NOMO-1 (cell line): ENCODE results near the gene ERVK3-1.
"Not testable (repeated sequence)": the region's sequence is repeated elsewhere in the genome, so short reads cannot be mapped to it uniquely, and the experiment has no call there.

Experiments
- DNase-seq, 2 experiments: peaks; one replicate each; lab custom pipeline; 2025; ENCODE audit not compliant: unreplicated experiment in 2 of 2; lab: John Stamatoyannopoulos, UW

The ERVK3-1 gene, protein sequence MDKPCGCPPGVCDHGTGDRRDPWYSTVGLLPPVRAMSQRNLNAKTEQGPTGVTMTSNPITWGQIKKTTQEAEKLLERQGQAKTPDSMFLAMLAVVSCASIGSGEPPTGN

DNA sequence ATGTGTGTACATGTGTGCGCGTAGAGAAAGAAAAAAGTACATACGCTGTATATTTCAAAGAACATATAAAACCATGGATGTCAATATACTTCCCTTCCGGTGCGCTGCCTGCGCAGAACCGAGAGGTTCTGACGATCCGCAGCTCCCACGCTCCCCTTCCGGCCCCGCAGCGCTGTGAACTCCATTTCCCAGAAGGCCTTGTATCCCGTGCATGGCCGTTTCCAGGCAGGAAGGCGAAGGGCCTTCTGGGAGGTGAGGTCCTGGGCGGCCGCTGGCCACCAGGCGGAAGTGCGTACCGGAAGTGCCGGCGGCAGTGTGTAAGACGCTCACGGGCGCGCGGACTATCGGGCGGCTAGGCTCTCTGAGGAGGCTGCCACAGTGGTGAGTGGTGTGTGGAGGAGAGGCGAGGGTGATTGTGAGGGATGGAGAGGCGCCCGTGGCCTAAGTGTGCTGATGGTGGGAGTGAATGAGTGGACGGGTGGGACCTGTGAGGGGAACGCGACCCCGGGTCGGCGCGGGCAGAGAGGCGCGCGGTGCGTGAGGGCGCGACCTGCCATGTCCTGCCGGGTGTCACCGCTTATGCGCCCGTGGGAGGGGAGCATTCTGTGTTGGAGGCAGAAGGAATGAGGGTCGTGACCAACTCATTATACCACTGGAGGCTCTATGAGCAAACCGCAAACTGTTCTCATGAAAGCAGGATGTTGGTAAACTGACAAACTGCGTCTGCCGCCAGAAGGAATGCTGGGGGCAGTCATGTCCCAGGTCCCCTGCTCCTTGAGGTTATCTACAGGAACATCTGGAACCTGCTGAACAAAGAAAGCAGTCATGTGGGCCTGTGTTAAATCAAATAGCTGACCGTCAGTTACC, at the start of gene ERVK3-1:
Gene ERVK3-1 (plus strand): TSS at position 313 of the 867 bp plus-strand sequence. CDS start 6,792 bp downstream, outside the sequence.
- DNase-seq: peak; percentile 98

DNA sequence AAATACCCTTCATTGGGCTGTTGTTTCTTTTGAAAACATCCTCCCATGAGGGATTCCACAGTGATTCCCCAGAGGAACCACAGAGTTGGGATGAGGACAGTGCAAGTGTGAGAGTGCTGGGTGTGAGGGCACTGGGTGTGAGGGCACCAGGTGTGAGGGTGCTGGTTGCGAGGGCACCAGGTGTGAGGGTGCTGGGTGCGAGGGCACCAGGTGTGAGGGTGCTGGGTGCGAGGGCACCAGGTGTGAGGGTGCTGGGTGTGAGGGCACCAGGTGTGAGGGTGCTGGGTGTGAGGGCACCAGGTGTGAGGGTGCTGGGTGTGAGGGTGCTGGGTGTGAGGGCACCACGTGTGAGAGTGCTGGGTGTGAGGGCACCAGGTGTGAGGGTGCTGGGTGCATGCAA, 46.9 kb upstream of the ERVK3-1 start:
- DNase-seq: not testable (repeated sequence)

DNA sequence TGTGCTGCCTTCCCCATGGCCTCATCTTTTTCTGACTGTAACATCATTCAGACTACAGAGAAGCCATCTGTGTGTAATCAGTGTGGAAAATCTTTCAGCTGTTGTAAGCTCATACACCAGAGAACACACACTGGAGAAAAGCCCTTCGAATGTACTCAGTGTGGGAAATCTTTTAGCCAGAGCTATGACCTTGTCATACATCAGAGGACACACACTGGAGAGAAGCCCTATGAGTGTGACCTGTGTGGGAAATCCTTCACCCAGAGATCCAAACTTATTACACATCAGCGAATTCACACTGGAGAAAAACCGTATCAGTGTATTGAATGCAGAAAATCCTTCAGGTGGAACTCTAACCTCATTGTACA, 43.6 kb upstream of the ERVK3-1 start:
- DNase-seq: no peak

DNA sequence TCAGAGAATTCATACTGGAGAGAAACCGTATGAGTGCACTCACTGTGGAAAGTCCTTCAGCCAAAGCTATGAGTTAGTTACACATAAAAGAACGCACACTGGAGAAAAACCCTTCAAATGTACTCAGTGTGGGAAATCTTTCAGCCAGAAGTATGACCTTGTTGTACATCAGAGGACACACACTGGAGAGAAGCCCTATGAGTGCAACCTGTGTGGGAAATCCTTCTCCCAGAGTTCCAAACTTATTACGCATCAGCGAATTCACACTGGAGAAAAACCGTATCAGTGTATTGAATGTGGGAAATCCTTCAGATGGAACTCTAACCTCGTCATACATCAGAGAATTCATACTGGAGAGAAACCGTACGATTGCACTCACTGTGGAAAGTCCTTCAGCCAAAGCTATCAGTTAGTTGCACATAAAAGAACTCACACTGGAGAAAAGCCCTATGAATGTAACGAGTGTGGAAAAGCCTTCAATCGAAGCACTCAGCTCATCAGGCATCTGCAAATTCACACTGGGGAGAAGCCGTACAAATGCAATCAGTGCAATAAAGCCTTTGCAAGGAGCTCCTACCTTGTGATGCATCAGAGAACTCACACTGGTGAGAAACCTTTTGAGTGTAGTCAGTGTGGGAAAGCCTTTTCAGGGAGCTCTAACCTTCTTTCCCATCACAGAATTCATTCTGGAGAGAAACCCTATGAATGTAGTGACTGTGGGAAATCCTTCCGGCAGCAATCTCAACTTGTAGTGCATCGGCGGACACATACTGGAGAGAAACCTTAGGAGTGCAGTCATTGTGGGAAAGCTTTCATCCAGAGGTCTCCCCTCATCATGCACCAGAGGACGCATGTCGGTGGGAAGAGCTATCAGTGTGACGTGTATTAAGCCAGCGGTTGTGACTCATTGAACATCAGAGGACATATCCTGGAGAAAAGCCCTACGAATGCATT, 42.9 kb upstream of the ERVK3-1 start:
- DNase-seq: no peak

DNA sequence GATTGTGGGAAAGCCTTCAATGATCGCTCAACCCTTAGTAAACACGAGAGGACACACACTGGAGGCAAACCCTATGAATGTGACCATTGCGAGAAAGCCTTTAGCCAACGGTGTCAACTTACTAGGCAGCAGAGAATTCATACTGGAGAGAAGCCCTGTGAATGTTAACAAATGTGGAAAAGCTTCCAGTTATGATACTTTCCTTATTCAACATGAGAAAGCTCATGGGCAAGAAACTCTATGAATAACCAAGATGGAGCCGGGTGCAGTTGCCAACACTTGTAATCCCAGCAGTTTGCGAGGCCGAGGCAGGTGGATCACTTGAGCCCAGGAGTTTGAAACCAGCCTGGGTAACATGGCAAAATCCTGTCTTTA, 42.3 kb upstream of the ERVK3-1 start:
- DNase-seq: no peak

DNA sequence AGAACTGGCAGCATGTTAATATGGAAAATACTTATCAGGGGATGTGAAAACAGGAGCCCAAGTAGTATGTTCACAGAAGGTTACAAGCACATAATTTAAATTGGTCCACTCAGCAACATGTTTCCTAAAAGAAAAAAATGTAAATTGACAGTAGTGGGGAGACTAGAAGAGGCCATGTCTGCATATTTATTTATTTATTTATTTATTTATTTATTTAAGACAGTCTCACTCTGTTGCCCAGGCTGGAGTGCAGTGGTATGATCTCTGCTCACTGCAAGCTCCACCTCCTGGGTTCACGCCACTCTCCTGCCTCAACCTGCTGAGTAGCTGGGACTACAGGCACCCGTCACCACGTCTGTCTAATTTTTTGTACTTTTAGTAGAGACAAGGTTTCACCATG, 40.1 kb upstream of the ERVK3-1 start:
- DNase-seq: no peak

DNA sequence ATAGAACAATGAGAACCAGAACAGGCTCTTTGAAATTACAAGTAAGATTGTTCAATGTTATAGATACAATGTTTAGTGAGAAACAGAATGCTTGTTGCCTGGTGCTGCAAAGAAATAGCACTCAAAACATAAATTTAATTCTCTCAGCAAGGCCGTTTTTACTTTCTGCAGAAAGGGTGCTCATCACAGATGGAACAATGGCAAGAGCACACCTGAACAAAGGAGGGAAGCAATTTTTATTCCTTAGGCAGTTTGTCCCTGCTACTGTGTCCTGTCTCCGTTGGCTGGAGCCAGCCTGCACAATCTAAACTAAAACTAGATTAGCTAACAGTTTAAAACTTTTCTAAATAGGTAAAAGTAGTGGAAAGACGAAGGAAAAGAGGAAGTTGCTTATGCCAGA, 36.8 kb upstream of the ERVK3-1 start:
- DNase-seq: no peak

DNA sequence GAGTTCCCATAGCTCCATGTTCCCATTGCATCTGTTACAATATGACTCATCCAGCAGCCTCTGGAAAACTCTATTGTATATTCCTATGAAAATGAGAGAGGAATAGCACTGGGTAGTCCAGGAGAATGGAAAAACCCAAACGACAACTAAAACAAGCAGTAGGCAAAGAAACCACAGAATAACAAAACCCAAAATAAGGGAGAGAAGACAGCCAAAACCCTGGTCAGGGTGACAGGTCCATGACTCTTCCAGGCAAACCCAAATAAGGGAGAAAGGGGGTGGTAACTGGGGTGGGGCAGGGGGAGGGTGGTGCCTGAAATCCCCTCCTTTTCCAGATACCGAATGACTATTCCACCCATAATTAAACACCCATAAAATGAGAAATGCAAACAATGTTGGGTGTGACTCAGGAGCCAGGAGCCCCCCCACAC, 30.4 kb upstream of the ERVK3-1 start:
- DNase-seq: no peak

DNA sequence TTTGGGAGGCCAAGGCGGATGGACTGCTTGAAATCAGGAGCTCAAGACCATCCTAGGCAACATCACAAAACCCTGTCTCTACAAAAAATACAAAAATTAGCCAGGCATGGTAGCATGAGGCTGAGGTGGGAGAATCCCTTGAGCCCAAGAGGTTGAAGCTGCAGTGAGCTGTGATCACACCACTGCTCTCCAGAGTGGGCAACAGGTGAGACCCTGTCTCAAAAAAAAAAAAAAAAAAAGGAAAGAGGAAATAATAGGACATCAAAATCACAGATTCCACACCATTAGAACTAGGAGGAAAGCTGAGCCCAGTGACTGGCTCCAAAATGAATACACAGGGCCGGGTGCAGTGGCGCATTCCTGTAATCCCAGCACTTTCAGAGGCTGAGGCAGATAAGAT, 29.6 kb upstream of the ERVK3-1 start:
- DNase-seq: no peak

DNA sequence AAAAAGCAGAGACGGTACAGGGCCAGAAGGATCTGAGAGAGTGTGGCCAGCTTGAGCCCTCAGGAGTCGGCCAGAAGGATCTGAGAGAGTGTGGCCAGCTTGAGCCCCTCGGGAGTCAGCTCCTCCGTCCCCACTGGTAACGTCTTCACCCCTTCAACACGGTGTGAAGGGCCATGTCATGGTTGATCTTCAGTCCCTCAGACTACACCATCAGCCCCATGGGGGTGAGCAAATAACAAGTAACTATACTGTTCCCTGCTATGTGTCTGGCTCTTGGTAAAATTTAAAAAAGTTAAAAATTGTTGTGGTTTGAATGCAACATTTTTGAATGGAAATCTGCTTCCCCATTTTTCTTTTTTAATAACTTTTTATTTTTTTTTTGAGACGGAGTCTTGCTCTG, 28.0 kb upstream of the ERVK3-1 start:
- DNase-seq: no peak

DNA sequence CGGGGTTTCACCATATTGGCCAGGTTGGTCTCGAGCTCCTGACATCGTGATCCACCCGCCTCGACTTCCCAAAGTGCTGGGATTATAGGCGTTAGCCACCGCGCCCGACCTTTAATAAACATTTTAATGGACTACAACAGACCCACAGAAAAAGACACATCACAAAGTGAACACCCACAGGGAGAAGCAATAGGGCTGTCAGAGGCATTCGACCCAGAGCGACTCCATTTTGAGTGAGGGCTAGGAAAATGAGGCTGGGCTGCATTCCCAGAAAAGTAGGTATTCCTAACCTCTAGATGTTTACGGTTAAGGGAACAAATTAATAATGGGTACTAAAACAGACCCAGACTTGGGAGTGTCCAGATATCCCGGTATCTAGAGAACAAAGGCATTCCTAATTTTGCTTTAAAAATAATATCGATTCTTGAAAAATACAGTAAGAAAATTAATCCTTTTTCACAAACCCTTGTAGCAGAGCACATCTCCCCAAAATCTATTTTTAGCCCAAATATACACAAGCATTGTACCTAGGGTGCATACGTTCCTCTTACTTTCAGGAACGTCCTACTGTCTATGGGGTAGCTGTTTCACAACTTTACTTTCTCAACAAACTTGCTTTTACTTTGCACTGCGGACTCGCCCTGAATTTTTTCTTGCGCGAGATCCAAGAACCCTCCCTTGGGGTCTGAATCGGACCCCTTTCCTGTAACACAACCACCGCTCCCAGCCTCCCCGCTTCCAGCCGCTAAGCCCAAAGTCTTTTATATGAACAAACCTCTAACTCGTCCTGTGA, 27.2 kb upstream of the ERVK3-1 start:
- DNase-seq: peak; percentile 42 to 59

DNA sequence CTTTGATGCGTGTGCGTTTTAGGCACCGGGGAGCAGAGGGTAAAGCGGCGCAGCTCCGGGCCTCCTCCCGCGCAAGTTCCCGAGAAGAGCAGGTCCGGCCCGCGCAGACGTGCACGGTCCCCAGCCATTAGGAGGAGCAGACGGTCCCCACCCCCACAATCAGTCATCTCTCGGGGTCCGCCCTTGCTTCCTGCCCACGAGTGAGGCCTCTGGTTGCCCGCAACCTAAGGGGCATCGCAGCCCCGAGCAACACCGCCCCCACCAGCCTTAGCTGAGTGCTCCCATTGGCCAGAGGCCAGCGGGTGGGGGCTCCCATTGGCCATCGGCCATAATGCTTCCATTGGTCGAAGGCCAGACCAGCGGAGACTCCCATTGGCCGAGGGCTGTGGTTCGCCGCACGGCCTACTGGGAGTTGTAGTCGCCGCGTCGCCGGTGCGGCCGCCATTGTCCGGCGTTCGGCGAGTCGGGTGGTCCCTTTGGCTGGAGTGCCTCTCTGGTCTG, 26.6 kb upstream of the ERVK3-1 start, which contains the start of gene ZNF8:
Gene ZNF8 (plus strand): TSS at position 415 of the 501 bp plus-strand sequence. CDS start 127 bp downstream, outside the sequence.
- peak; percentile 98 to 99 for DNase-seq

DNA sequence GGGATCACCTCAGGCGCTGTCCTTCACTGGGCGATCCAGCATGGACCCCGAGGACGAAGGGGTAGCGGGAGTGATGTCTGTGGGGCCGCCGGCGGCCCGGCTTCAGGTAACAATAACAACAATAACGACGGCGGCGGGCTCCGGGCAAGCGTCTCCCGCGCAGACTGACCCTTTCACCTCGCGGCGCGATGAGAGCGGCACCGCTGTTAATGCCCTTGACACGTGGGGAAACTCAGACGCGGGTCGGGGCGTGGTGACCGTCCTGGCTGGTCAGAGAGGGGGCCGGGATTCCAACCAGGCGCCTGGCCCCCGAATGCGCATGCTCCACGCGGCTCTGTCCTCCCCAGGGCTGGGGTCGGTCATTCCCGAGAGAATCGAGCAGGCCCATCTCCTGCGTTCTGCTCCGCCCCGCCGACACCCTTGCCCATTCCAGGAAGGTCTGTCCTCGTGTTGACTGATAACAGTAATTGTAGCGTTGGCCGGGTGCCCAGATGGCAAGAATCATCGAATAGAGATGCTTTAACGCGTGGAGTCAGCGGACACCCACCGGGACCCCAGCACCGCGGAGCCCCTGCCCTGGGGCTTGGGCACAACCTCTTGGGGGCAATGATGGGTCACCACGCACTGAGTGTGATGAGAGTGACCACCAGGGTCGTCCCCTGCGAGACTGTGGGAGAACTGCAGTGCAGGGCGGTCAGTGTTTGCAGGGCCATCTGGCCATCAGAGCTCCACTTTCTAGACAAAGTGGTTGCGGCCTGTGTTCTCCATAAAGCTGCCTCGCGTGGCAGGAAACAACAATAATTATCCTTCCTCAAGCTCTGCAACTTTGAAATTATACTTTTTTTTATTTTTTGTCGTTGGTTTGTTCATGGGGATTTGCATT, 25.9 kb upstream of the ERVK3-1 start:
- peak in 1 of 2 experiments; percentile 42 for DNase-seq

DNA sequence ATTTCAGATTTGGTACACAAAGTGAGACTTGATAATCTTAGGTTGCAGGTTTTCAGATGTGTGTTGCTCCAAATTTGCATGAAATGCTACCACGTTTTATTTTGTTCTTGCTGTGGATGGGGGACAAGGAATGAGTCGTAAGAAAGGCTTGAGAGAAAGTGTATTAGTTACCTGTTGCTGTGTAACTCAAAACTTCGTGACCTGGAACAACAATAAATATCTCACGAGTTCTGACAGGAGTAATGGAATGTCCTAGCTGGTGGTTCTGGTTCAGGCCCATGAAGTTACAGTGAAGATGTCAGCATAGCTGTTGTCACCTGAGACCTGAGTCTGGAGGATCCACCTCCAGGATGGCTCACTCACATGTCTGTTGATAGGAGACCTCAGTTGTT, 25.3 kb upstream of the ERVK3-1 start:
- no peak for DNase-seq

DNA sequence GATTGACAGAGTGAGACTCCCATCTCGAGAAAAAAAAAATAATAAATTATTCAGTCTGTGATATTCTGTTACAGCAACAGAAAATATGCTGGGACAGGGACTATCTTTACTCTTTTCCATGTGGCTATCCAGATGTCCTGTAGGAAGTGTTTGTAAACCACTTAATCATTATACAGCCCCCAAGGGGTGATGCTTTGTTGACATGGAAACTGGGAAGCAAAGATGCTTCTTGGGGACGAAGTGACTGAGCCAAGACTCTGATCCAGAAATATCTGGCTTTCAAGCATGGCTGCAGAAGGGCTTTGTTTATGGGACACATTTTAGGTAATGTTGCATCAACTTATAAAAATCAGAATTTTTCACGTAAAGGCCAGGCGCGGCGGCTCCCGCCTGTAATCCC, 21.0 kb upstream of the ERVK3-1 start:
- no peak for DNase-seq

DNA sequence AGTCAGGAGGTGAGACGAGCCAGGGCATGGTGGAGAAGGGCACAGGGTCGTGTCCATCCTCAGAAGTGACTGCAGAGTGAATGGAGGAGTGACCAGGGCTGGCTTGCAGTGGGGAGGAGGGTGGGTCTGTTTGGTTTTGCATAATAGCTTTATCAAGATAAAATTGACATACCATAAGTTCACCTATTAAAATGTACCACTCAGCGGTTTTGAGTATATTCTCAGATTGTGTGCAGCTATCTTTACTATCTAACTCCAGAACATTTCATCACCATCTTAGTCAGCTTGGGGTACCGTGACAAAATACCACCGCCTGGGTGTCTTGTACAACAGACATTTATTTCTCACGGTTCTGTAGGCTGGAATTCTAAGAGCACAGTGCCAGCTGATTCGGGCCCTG, 13.2 kb upstream of the ERVK3-1 start:
- DNase-seq: no peak

DNA sequence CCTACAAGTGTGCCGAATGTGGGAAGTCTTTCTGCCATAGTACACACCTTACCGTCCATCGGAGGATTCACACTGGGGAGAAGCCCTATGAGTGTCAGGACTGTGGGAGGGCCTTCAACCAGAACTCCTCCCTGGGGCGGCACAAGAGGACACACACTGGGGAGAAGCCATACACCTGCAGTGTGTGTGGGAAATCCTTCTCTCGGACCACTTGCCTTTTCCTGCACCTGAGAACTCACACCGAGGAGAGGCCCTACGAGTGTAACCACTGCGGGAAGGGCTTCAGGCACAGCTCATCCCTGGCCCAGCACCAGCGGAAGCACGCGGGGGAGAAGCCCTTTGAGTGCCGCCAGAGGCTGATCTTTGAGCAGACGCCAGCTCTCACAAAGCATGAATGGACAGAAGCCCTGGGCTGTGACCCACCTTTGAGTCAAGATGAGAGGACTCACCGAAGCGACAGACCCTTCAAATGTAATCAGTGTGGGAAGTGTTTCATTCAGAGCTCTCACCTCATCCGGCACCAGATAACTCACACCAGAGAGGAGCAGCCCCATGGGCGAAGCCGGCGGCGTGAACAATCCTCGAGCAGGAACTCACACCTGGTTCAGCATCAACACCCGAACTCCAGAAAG, 10.3 kb upstream of the ERVK3-1 start:
- DNase-seq: no peak

DNA sequence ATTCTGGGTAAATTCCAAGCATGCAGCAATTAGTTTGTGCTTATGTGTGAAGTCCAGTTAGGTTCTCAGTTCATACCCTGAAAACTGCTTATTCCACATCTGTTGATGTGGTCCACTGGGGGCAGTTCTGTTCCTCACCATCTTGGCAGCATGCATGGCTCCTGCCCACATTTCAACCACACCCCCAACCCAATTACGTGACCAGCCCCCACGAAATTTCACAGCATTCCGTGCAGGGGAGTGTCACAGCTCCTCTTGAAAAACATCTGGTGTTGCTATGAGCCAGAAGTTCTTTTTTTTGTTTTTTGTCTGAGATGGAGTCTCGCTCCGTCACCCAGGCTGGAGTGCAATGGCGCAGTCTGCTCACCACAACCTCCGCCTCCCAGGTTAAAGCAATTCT, 9.1 kb upstream of the ERVK3-1 start:
- no peak for DNase-seq

DNA sequence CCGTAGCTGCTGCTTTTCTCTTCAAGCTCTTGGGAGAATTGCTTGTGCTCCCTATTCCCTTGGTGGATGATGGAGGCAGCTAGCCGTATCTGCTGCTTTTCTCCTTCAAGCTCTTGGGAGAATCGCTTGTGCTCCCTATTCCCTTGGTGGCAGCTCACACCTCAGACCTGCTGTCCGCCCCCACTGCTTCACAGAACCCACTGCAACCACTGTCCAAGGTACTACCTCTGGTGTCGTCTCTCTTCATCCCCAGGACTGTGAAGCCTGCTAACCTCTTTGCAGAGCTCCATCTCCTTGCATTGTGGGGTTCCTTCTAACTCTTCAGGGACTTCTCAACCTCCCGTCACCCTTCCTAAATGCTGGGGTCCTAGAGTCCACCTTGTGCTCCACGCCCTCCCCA, 4.6 kb upstream of the ERVK3-1 start:
- DNase-seq: no peak
